ENCODE results near the gene RCC2.

- TF ChIP-seq GATA3 (IDR thresholded peaks at IDR 0.05; ENCODE audit: low read depth, low read length) (no peak), GATA2 (IDR thresholded peaks at IDR 0.05; ENCODE audit: low read depth, low read length) (no peak)
Measured at GRCh38 chr1:17412093-17412870, 27.2 kb downstream of the RCC2 start.
